Right hindlimb (tissue), 1 donor: Measurements from ENCODE around the gene EPB41.
A peak's percentile ranks its signal among the peaks of the same experiment; 100 is the strongest.

Source experiments
- DNase-seq: peaks from one replicate; pipeline ENCODE4 v3.0.0-alpha.2; 2018

Gene EPB41

DNA sequence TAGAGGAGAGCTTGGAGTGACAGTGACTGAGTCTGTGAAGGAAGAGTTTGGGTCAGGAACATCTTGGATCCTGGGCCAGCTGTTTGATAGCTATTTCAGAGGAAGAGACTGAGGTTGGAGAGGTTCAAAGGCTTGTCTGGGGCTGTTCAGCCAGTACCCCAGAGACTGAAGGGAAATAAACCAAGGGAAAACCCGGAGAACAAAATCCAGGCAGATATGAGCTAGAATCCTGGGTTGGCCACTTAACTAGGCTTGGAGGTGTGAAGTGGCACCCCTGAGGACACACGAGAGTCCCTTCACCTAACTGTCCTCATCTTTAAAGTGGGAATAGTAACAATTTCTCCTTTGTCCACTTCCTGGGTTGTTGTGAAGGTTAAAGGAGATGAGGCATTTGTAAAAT is 23.1 kb upstream of the EPB41 start:
- no peak for DNase-seq

DNA sequence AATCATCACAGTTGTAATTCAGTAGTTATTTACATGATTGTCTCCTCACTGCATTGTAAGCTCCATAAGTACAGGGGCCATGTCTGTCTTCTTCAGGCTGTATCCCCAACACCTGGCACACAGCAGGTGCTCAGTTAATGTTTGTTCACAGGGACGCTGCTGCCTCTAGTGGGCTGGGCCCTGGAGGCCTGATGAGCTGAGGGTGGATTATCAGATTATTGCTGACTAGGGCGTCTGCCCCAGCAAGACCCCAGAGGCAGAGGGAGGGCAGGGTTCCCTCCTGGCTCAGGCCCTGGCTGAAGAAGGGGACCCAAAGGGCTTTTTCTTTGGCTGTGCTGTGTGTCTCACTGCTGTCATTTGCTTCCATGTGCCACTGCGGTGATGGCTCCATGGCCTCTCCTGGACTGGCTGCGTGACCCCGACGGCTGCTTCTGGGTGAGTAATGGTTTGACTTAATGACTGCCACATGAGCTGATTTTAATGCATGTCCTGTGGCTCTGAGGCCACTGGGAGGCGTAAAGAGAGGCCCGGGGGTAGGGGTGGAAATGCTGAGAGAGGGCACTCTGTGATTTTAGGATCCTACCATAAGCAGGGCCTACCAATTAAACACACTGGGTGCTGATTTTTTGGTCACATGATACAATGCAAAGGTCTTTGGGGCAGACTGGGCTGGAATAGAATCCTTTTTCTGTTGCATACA is 20.8 kb upstream of the EPB41 start:
- DNase-seq = no peak

DNA sequence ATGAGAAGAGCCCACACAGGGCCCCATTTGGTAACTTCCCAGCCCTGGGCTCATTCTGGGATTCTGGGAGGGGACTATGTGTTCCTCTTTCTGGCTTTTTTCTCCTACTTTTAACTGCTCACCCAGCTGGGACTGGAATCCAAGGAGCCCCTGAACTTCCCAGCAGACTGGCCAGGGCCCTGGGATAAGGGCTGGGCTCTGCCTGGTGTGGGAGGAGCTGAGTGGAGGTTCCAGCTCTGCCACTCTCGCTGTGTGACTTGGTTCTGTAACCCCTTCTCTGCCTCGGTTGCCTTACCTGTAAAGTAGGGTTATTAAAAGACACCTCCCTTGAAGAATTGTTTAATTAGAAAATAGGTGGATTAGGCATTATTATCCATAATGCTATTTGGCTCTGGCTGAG is 19.6 kb upstream of the EPB41 start:
- DNase-seq = no peak

- no peak for DNase-seq
Measured at GRCh38 chr1:28895896-28896608, 18.3 kb upstream of the EPB41 start.

DNA sequence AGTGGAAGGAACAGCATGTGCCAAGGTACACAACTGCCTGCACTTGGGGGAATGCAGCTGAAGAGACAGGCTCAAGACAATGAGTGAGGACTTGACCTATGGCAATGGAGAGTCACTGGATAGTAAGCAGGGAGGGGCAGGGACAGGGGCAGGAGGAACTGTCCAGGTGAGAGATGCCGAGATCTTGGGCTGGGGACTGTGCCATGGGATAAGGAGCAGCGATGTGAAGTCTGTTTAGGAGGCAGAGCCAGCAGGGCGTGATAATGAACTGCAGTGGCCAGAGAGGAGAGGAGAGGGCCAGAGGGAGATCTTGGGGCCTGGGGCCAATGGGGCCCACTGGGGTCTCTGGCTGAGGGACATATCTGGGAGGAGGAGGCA is 17.8 kb upstream of the EPB41 start:
- DNase-seq = no peak

- no peak for DNase-seq
Measured at GRCh38 chr1:28897789-28898188, 16.6 kb upstream of the EPB41 start.

DNA sequence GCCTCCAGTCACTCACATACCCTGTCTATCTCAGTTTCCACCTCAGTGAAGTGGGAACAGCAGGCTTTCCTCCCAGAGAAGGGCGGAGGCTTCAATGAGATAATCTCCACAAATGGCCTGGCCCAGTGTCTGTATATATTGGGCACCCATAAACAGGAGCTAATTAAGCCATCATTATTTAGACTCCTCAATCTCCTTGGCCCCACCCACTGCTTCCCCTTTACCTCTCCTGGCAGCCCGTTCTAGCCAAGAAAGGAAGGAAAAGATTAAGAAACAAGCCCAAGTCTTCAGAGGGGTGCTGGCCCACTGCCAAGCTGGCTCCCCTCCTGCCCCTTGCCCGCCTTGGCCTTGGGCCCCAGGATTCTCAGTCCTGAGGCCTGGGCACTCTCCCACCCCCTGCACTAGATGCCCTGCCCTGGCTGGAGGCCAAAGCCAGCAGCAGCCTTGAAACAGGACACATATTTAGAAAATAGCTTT is 15.9 kb upstream of the EPB41 start:
- DNase-seq = no peak

DNA sequence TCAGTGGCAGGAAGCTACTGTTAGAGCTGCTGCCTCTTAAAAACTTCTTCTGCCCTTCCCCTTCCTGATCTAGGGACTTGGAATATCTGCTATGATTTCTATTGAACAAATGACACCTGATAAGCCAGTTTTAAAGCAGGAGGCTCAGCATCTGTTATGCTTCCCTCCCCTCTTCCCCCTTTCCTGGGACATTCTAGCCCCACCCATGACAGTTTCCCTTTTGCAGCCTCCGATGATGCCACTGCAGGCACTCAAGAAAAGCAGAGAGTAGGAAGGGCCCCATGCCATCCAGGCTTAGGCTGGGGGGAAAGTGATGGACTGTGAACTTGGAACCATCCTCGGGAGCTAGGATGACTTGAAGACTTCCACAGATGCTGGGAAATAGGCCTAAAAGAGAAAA is 15.1 kb upstream of the EPB41 start:
- no peak for DNase-seq

DNA sequence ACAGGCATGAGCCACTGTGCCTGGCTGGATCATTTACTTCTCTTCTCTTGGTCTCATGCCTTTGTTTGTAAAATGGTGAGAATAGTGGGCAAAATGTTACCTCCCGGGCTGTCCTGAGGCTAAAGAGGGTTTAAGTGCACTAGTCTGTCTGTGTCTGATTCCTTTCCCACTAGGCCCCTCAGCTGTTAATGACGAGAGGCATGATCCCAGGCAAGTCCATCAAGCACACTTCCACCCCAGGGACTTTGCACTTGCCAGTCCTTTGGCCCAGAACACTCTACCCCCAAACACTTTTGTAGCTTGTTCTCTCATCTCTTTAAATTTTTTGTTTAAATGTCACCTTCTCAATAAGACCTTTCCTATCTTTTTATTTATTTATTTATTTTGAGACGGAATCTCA is 13.8 kb upstream of the EPB41 start:
- DNase-seq = no peak

DNA sequence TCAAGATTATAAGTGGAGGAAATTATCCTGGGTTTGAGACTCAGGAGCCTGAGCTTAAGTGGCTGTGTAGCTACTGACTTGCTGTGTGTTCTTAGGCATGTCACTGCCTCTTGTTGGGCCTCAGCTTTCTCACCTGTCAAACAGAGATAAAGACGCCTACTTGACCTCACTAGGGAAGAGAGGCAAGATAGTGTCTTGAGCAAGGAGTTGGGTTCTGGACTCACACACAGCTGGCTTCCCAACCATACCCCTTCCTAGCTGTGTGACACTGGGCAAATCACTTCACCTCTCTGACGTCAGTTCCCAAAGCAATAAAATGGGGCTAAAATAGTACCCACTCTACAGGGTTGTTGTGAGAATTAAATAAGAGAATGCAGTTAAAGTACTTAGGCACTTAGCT is 11.6 kb upstream of the EPB41 start:
- no peak for DNase-seq

GRCh38 chr1:28905921-28906666 is 8.3 kb upstream of the EPB41 start:
- no peak for DNase-seq

DNA sequence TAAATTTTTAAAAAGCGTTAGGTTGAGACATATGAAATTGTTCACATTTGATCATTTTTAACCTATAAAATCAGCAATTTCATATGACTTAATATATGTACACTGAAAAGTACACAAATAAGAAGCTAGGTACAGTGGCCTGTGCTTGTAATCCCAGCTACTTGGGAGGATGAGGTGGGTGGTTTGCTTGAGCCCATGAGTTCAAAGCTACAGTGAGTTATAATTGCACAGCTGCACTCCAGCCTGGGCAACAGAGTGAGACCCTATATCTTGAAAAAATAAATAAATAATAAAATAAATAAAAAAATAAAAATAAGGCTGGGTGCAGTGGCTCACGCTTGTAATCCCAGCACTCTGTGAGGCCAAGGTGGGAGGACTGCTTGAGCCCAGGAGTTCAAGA is 5.2 kb upstream of the EPB41 start:
- DNase-seq = no peak

- DNase-seq = no peak
Measured at GRCh38 chr1:28910379-28911115, 3.8 kb upstream of the EPB41 start.

GRCh38 chr1:28913786-28914227 is 562 bp upstream of the EPB41 start:
- no peak for DNase-seq

GRCh38 chr1:28915031-28915895 is 894 bp downstream of the EPB41 start:
- peak; percentile 57 for DNase-seq

- DNase-seq = no peak
Measured at GRCh38 chr1:28917757-28918118, 3.4 kb downstream of the EPB41 start.

DNA sequence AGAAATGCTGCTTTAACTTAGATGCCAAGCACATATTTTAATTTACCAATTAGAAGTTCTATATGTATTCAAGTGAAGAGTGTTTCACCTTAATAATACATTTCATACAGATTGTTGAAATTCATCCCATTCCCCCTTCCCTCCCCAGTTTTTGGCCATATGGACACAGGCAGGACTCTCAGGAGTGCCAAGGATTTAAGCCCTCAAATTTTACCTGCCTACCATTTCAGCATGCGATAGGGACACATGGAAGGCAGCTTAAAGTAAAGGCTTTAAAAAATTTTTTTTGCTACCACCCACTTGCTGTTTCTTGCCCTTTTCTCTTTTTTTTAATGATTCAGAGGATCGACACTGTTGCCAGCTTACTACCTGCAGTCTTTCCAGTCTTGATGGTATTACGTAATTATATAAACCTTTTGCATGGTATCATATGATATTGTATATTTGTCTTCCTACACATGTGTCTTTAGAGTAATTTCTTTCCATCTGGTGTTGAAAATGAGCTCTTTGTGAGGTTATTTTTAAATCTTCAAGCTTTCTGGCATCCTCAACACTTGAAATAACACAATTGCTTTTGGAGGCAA is 7.0 kb downstream of the EPB41 start:
- DNase-seq = no peak

DNA sequence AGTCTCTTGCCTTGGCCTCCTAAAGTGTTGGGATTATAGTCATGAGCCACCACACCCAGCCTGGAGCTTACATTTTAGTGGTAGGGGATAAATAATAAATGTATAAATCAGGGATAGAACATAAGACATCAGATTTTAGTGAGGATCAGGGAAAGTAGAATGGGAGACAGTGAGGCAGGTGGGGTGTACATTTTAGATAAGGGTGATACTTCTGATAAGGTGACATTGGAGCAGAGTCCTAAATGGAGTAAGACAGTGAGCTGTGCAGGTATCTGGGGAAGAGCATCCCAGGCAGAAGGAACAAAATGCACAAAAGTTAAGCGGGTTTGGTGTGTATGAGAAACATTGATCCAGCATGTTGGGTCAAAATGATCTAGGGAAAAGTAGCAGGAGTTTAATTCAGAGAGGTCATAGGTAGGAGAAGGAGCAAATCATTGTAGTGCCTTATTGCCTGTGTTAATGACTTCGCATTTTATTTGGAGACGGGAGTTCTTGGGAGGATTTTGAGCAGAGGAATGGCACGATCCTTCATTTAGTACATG is 11.1 kb downstream of the EPB41 start:
- DNase-seq = no peak

- DNase-seq = no peak
Measured at GRCh38 chr1:28926629-28927265, 12.4 kb downstream of the EPB41 start.

GRCh38 chr1:28927266-28927647 is 12.9 kb downstream of the EPB41 start:
- no peak for DNase-seq
